Vagina (tissue), 2 donors: ENCODE measurements around the gene GAS2L1.

Source experiments
- CTCF ChIP-seq, 3 experiments: fragments of 450-650 bp in 2 of 3; fragments of 200-600 bp in 1 of 3; sonication (generic) in 1 of 3; IDR thresholded peaks; one replicate each; pipeline ENCODE4 v1.5.1; 2017 to 2019; ENCODE audit warnings: antibody characterized with exemption in 3 of 3, mild to moderate bottlenecking in 2 of 3, moderate library complexity in 2 of 3
- POLR2AphosphoS5 ChIP-seq, 2 donors: sonication (generic); formaldehyde crosslinking; IDR thresholded peaks; one replicate each; pipeline ENCODE4 v1.9.0; 2017; ENCODE audit warnings: antibody characterized with exemption in 2 of 2, mild to moderate bottlenecking in 2 of 2, low read depth in 1 of 2; ENCODE audit not compliant: insufficient read depth in 1 of 2

- no peak for TF ChIP-seq CTCF (IDR thresholded peaks at IDR 0.05)
- no peak for TF ChIP-seq POLR2AphosphoS5 (IDR thresholded peaks at IDR 0.05; ENCODE audit: insufficient read depth in 1 of 2, low read depth in 1 of 2)
Measured at GRCh38 chr22:29340566-29340965, 34.1 kb downstream of the GAS2L1 start.
